Measurements from ENCODE around the gene TCF4.

Gene TCF4

GRCh38 chr18:55592106-55592505 is 4.1 kb upstream of the TCF4 start:
- TF ChIP-seq CREB5 (CRISPR knock-in tag; IDR thresholded peaks at IDR 0.05; ENCODE audit: low read depth), result no peak
- TF ChIP-seq SNAI2 (CRISPR knock-in tag; IDR thresholded peaks at IDR 0.05), result no peak
- no peak for TF ChIP-seq PPARA (CRISPR knock-in tag; IDR thresholded peaks at IDR 0.05; ENCODE audit: borderline replicate concordance)
- no peak for TF ChIP-seq ARNTL (CRISPR knock-in tag; IDR thresholded peaks at IDR 0.05; ENCODE audit: borderline replicate concordance, low read depth)
- no peak for TF ChIP-seq BACH2 (CRISPR knock-in tag; IDR thresholded peaks at IDR 0.05; ENCODE audit: borderline replicate concordance)
- no peak for TF ChIP-seq TSHZ2 (CRISPR knock-in tag; IDR thresholded peaks at IDR 0.05)
- no peak for TF ChIP-seq ZFP3 (CRISPR knock-in tag; IDR thresholded peaks at IDR 0.05)
- TF ChIP-seq, protein P1, sequence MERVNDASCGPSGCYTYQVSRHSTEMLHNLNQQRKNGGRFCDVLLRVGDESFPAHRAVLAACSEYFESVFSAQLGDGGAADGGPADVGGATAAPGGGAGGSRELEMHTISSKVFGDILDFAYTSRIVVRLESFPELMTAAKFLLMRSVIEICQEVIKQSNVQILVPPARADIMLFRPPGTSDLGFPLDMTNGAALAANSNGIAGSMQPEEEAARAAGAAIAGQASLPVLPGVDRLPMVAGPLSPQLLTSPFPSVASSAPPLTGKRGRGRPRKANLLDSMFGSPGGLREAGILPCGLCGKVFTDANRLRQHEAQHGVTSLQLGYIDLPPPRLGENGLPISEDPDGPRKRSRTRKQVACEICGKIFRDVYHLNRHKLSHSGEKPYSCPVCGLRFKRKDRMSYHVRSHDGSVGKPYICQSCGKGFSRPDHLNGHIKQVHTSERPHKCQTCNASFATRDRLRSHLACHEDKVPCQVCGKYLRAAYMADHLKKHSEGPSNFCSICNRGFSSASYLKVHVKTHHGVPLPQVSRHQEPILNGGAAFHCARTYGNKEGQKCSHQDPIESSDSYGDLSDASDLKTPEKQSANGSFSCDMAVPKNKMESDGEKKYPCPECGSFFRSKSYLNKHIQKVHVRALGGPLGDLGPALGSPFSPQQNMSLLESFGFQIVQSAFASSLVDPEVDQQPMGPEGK (CRISPR knock-in tag; IDR thresholded peaks at IDR 0.05; ENCODE audit: borderline replicate concordance), result no peak
- no peak for TF ChIP-seq CSRNP3 (CRISPR knock-in tag; IDR thresholded peaks at IDR 0.05)
- TF ChIP-seq RARB (CRISPR knock-in tag; IDR thresholded peaks at IDR 0.05), result no peak
- TF ChIP-seq ZNF70 (CRISPR knock-in tag; IDR thresholded peaks at IDR 0.05), result no peak
- no peak for TF ChIP-seq CSDC2 (CRISPR knock-in tag; IDR thresholded peaks at IDR 0.05)
- no peak for TF ChIP-seq OSR1 (CRISPR knock-in tag; IDR thresholded peaks at IDR 0.05)
- no peak for TF ChIP-seq GLIS3 (CRISPR knock-in tag; IDR thresholded peaks at IDR 0.05)
- no peak for TF ChIP-seq ESRRG (CRISPR knock-in tag; IDR thresholded peaks at IDR 0.05)
- no peak for TF ChIP-seq TOX (CRISPR knock-in tag; IDR thresholded peaks at IDR 0.05; ENCODE audit: borderline replicate concordance)
- no peak for TF ChIP-seq ZFP30 (CRISPR knock-in tag; IDR thresholded peaks at IDR 0.05)
- TF ChIP-seq, protein P2, sequence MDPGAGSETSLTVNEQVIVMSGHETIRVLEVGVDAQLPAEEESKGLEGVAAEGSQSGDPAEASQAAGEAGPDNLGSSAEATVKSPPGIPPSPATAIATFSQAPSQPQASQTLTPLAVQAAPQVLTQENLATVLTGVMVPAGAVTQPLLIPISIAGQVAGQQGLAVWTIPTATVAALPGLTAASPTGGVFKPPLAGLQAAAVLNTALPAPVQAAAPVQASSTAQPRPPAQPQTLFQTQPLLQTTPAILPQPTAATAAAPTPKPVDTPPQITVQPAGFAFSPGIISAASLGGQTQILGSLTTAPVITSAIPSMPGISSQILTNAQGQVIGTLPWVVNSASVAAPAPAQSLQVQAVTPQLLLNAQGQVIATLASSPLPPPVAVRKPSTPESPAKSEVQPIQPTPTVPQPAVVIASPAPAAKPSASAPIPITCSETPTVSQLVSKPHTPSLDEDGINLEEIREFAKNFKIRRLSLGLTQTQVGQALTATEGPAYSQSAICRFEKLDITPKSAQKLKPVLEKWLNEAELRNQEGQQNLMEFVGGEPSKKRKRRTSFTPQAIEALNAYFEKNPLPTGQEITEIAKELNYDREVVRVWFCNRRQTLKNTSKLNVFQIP (CRISPR knock-in tag; IDR thresholded peaks at IDR 0.05; ENCODE audit: borderline replicate concordance, low read depth), result no peak
- no peak for TF ChIP-seq ZNF565 (CRISPR knock-in tag; conservative IDR thresholded peaks at IDR 0.05; ENCODE audit: low read depth)
- ATAC-seq, result no peak

DNA sequence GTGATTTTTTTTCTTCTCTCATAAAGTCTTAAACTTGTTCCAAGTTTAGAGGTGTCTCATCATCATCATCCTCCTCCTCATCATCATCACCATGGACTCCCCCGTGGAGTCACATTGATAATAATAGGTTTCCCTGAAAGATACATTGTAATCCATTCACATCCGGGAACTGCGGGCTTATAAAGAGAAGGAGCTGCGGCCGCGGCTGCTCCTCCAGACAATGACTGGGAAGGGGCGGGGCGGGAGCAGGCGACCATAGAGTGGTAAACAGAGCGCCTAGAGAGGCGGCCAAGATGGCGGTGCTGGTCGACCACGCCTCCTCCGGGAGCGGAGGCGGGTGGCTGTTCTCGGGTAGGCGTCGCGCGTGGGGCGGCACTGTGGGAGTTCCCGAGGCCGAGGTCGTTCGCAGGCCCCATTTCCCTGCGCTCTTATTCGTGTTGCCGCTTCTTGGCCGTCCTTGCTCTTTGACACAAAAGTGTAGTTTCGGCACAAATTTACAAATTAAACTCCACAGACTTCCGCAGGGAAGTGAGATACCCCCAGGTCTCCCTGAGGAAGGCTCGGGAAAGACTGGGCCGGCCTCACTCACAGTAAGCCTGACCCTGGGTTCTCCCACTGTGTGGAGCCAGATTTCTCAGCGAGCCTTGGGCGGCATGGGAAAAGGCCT is 1.8 kb upstream of the TCF4 start:
- ATAC-seq, result peak; percentile 89
- TF ChIP-seq TSHZ2 (CRISPR knock-in tag; IDR thresholded peaks at IDR 0.05) (peak; percentile 78), CSDC2 (CRISPR knock-in tag; IDR thresholded peaks at IDR 0.05) (peak; percentile 72; the same call in 1 of the 2 replicates), OSR1 (CRISPR knock-in tag; IDR thresholded peaks at IDR 0.05) (no peak), ZFP30 (CRISPR knock-in tag; IDR thresholded peaks at IDR 0.05) (no peak), ESRRG (CRISPR knock-in tag; IDR thresholded peaks at IDR 0.05) (0 out of 2 replicates have a peak, but pooled peaks have one; percentile 27), BACH2 (CRISPR knock-in tag; IDR thresholded peaks at IDR 0.05; ENCODE audit: borderline replicate concordance) (no peak), ZNF565 (CRISPR knock-in tag; conservative IDR thresholded peaks at IDR 0.05; ENCODE audit: low read depth) (no peak), ZFP3 (CRISPR knock-in tag; IDR thresholded peaks at IDR 0.05) (0 out of 2 replicates have a peak, but pooled peaks have one; percentile 61), ZC3H10 (CRISPR knock-in tag; IDR thresholded peaks at IDR 0.05) (no peak)
- TF ChIP-seq, protein P2 (CRISPR knock-in tag; IDR thresholded peaks at IDR 0.05; ENCODE audit: borderline replicate concordance, low read depth), result no peak

Data from SK-N-SH treated with all-trans-retinoic acid at 6 μM for 48 hours (cell line).